ENCODE data around the gene TAOK3.
"Not testable (repeated sequence)": the region's sequence is repeated elsewhere in the genome, so short reads cannot be mapped to it uniquely, and the experiment has no call there.

Gene TAOK3

DNA sequence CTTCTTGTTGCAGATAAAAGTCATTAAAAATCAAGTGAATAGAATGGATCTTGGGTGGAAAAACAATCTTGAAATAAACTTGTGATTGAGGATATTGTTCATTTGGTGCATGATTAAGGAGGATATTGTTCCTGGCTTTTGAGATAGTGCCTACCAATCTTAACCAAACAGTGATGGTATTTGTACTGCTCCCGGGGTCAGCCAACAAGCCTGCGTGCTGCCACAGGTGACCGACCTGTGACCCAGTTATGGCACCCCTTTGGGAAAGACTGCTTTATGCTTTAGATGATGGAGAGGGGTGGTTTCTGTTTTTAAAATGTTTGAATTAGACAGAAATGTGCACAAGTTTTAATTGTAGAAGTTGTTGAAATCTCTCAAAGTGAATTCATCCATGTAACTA is 45.2 kb upstream of the TAOK3 start:
- Histone ChIP-seq H3K9ac (ENCODE audit: low read depth, low read length, poor library complexity, severe bottlenecking) (no peak overlapping the region), H3K79me2 (ENCODE audit: insufficient read depth, low read length) (no peaks in the 10 kb centered on the region), H3K9me3 (ENCODE audit: insufficient read depth, low read depth, low read length) (no peaks in the 10 kb centered on the region), H3K4me1 (ENCODE audit: insufficient read depth, low read length, poor library complexity, severe bottlenecking) (no peaks in the 10 kb centered on the region), H3K27me3 (ENCODE audit: insufficient read depth, low read length, poor library complexity, severe bottlenecking) (no peaks in the 10 kb centered on the region), H3F3A (ENCODE audit: low read depth) (no peaks in the 10 kb centered on the region), H2AFZ (ENCODE audit: low read length) (no peak overlapping the region), H4K20me1 (ENCODE audit: insufficient read depth, low read length, poor library complexity, severe bottlenecking) (no peaks in the 10 kb centered on the region), H3K4me3 (ENCODE audit: low read length, poor library complexity, severe bottlenecking) (no peak overlapping the region), H3K36me3 (ENCODE audit: insufficient read depth, low read length) (peaks cover 35% of the 10 kb centered on the region; the same call in 1 of the 2 replicates), H3K9me2 (replicated peaks; ENCODE audit: low read depth, low read length) (no peaks in the 10 kb centered on the region), H3K4me2 (ENCODE audit: low read depth, low read length, poor library complexity, severe bottlenecking) (no peak overlapping the region)
- TF ChIP-seq EZH2phosphoT487 (IDR thresholded peaks at IDR 0.05; ENCODE audit: borderline replicate concordance), result no peak
- TF ChIP-seq, protein P1, sequence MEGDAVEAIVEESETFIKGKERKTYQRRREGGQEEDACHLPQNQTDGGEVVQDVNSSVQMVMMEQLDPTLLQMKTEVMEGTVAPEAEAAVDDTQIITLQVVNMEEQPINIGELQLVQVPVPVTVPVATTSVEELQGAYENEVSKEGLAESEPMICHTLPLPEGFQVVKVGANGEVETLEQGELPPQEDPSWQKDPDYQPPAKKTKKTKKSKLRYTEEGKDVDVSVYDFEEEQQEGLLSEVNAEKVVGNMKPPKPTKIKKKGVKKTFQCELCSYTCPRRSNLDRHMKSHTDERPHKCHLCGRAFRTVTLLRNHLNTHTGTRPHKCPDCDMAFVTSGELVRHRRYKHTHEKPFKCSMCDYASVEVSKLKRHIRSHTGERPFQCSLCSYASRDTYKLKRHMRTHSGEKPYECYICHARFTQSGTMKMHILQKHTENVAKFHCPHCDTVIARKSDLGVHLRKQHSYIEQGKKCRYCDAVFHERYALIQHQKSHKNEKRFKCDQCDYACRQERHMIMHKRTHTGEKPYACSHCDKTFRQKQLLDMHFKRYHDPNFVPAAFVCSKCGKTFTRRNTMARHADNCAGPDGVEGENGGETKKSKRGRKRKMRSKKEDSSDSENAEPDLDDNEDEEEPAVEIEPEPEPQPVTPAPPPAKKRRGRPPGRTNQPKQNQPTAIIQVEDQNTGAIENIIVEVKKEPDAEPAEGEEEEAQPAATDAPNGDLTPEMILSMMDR (conservative IDR thresholded peaks at IDR 0.05; ENCODE audit: low read length), result no peak

DNA sequence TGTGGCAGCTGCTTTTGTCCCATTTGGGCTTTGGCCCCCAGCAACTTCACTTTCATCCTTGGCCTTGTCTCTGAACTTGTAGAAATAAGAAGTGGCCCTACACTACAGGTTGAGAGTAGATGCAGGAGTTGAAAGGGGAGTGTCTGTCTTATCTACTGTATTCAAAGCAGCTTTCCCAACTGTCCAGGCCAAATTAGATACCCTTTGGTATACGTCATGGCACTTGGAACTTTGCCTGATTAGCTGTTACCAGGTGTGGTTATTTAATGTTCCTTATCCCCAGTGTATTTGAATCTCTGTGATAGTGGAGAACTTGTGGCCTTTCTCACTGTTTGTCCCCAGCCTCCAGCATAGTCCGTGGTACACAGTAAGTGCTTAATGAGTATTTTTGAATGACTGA is 37.1 kb upstream of the TAOK3 start:
- Histone ChIP-seq H3K27me3 (ENCODE audit: insufficient read depth, low read length, poor library complexity, severe bottlenecking) (no peaks in the 10 kb centered on the region), H3K36me3 (ENCODE audit: insufficient read depth, low read length) (peaks cover 59% of the 10 kb centered on the region), H3K9ac (ENCODE audit: low read depth, low read length, poor library complexity, severe bottlenecking) (no peak overlapping the region), H3K9me3 (ENCODE audit: insufficient read depth, low read depth, low read length) (no peaks in the 10 kb centered on the region), H3K4me3 (ENCODE audit: low read length, poor library complexity, severe bottlenecking) (no peak overlapping the region), H3K79me2 (ENCODE audit: insufficient read depth, low read length) (no peaks in the 10 kb centered on the region), H3K4me2 (ENCODE audit: low read depth, low read length, poor library complexity, severe bottlenecking) (no peak overlapping the region), H4K20me1 (ENCODE audit: insufficient read depth, low read length, poor library complexity, severe bottlenecking) (peaks cover 3% of the 10 kb centered on the region), H3K4me1 (ENCODE audit: insufficient read depth, low read length, poor library complexity, severe bottlenecking) (no peaks in the 10 kb centered on the region), H3K9me2 (replicated peaks; ENCODE audit: low read depth, low read length) (no peaks in the 10 kb centered on the region), H2AFZ (ENCODE audit: low read length) (no peak overlapping the region), H3F3A (ENCODE audit: low read depth) (no peaks in the 10 kb centered on the region)
- TF ChIP-seq, protein P1 (conservative IDR thresholded peaks at IDR 0.05; ENCODE audit: low read length), result no peak
- no peak for TF ChIP-seq EZH2phosphoT487 (IDR thresholded peaks at IDR 0.05; ENCODE audit: borderline replicate concordance)

DNA sequence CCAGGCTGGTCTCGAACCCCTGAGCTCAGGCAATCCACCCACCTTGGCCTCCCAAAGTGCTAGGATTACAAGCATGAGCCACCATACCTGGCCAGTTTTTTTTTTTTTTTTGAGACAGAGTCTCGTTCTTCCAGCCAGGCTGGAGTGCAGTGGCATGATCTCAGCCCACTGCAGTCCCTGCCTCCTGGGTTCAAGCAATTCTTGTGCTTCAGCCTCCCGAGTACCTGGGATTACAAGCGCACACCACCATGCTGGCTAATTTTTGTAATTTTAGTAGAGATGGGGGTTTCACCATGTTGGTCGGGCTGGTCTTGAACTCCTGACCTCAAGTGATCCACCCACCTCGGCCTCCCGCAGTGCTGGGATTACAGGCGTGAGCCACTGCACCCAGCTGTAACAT is 35.5 kb upstream of the TAOK3 start:
- not testable (repeated sequence) for H3K27me3 ChIP-seq (ENCODE audit: insufficient read depth, low read length, poor library complexity, severe bottlenecking); H3F3A ChIP-seq (ENCODE audit: low read depth); H2AFZ ChIP-seq (ENCODE audit: low read length); H3K4me1 ChIP-seq (ENCODE audit: insufficient read depth, low read length, poor library complexity, severe bottlenecking); H3K79me2 ChIP-seq (ENCODE audit: insufficient read depth, low read length); H3K9me3 ChIP-seq (ENCODE audit: insufficient read depth, low read depth, low read length); H3K9me2 ChIP-seq (replicated peaks; ENCODE audit: low read depth, low read length); H4K20me1 ChIP-seq (ENCODE audit: insufficient read depth, low read length, poor library complexity, severe bottlenecking); H3K4me2 ChIP-seq (ENCODE audit: low read depth, low read length, poor library complexity, severe bottlenecking); H3K4me3 ChIP-seq (ENCODE audit: low read length, poor library complexity, severe bottlenecking); H3K9ac ChIP-seq (ENCODE audit: low read depth, low read length, poor library complexity, severe bottlenecking)
- peaks cover 51% of the 10 kb centered on the region for H3K36me3 ChIP-seq (ENCODE audit: insufficient read depth, low read length)

DNA sequence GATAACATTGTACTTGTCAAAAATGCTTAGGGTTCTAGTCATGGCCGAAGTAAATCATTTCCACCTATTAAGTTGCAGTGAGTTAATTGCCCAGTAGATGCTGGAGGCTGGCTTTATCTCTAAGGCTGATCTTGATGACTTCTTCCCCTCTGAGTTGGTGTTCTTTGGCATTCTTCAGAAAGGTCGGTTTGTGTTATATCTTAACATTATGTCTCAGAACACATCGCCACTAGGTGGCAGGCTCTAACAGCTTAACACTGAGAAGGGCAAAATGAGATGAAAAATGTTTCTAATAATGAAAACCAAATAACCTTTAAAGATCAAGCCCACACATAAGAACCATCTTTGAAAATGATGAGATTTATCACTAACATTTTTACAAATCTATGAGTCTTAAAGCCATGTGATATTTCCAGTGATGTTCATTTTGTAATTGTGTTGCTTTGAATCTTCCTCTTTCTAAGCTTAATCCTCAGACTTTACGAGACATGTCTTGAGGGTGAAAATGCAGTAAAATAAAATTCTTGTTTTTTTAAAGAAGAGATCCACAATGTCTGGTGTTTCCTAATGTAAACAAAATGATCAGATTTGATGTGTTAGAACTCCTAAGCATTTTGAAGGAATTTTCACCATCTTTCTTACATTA is 32.3 kb upstream of the TAOK3 start:
- no peaks in the 10 kb centered on the region for H3F3A ChIP-seq (ENCODE audit: low read depth)
- H3K79me2 ChIP-seq (ENCODE audit: insufficient read depth, low read length), result no peaks in the 10 kb centered on the region
- no peaks in the 10 kb centered on the region for H3K9me3 ChIP-seq (ENCODE audit: insufficient read depth, low read depth, low read length)
- no peak overlapping the region for H3K9ac ChIP-seq (ENCODE audit: low read depth, low read length, poor library complexity, severe bottlenecking)
- no peaks in the 10 kb centered on the region for H3K27me3 ChIP-seq (ENCODE audit: insufficient read depth, low read length, poor library complexity, severe bottlenecking)
- no peaks in the 10 kb centered on the region for H3K4me1 ChIP-seq (ENCODE audit: insufficient read depth, low read length, poor library complexity, severe bottlenecking)
- peaks cover 3% of the 10 kb centered on the region for H4K20me1 ChIP-seq (ENCODE audit: insufficient read depth, low read length, poor library complexity, severe bottlenecking)
- peaks cover 54% of the 10 kb centered on the region; the same call in 1 of the 2 replicates for H3K36me3 ChIP-seq (ENCODE audit: insufficient read depth, low read length)
- H2AFZ ChIP-seq (ENCODE audit: low read length), result no peak overlapping the region
- H3K4me2 ChIP-seq (ENCODE audit: low read depth, low read length, poor library complexity, severe bottlenecking), result no peak overlapping the region
- TF ChIP-seq, protein P1 (conservative IDR thresholded peaks at IDR 0.05; ENCODE audit: low read length), result peak; percentile 90
- no peak for TF ChIP-seq EZH2phosphoT487 (IDR thresholded peaks at IDR 0.05; ENCODE audit: borderline replicate concordance)
- H3K9me2 ChIP-seq (replicated peaks; ENCODE audit: low read depth, low read length), result no peaks in the 10 kb centered on the region
- no peak overlapping the region for H3K4me3 ChIP-seq (ENCODE audit: low read length, poor library complexity, severe bottlenecking)

All from Loucy (cell line).